Gastrocnemius medialis (tissue), 4 donors: ENCODE results near the gene MRPL18.

Source experiments
- CTCF ChIP-seq, 5 experiments: fragments of 450-650 bp in 3 of 5; fragments of 200-600 bp in 2 of 5; sonication (generic) in 2 of 5; IDR thresholded peaks in 4 of 5; conservative IDR thresholded peaks in 1 of 5; 1 replicate in 4 of 5; 2 replicates in 1 of 5; pipeline ENCODE4 v1.5.1; 2016 to 2019; ENCODE audit warnings: antibody characterized with exemption in 5 of 5, mild to moderate bottlenecking in 3 of 5, moderate library complexity in 3 of 5
- POLR2A ChIP-seq, 2 donors: fragments of 450-650 bp; IDR thresholded peaks; one replicate each; pipeline ENCODE4 v1.6.1; 2017; ENCODE audit warnings: antibody characterized with exemption in 2 of 2, mild to moderate bottlenecking in 2 of 2, moderate library complexity in 2 of 2

- no peak for TF ChIP-seq CTCF (IDR thresholded peaks at IDR 0.05 in 4 of 5, conservative IDR thresholded peaks at IDR 0.05 in 1 of 5)
- no peak for TF ChIP-seq POLR2A (IDR thresholded peaks at IDR 0.05)
Measured at GRCh38 chr6:159806021-159806458, 15.8 kb downstream of the MRPL18 start.
